ENCODE data around the gene SLC24A3.

DNA sequence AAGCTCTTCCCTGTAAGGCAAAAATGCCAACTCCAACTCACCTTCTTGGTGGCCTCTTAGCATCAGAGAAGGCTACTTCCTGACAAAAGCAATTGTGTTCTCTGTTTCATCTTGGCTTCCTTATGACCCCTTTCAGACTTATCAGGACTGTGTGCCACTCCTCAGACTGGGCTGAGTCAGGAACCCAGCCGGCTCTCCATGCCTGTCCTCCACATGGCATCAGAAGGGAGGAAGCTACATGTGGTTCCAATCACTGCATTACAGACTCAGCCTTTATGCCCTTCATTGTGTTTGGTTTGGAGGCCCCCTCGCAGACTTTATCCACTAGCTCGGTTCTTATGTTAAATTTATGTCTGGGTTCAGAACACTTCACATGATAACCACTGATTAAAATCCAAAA is 142.5 kb downstream of the SLC24A3 start:
- TF ChIP-seq ZNF677 (tag by site-specific recombination; IDR thresholded peaks at IDR 0.05), result no peak
- TF ChIP-seq, protein P1, sequence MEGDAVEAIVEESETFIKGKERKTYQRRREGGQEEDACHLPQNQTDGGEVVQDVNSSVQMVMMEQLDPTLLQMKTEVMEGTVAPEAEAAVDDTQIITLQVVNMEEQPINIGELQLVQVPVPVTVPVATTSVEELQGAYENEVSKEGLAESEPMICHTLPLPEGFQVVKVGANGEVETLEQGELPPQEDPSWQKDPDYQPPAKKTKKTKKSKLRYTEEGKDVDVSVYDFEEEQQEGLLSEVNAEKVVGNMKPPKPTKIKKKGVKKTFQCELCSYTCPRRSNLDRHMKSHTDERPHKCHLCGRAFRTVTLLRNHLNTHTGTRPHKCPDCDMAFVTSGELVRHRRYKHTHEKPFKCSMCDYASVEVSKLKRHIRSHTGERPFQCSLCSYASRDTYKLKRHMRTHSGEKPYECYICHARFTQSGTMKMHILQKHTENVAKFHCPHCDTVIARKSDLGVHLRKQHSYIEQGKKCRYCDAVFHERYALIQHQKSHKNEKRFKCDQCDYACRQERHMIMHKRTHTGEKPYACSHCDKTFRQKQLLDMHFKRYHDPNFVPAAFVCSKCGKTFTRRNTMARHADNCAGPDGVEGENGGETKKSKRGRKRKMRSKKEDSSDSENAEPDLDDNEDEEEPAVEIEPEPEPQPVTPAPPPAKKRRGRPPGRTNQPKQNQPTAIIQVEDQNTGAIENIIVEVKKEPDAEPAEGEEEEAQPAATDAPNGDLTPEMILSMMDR (tag by site-specific recombination; IDR thresholded peaks at IDR 0.05), result no peak
- TF ChIP-seq SP3 (tag by site-specific recombination; IDR thresholded peaks at IDR 0.05), result no peak
- TF ChIP-seq ZNF24 (tag by site-specific recombination; IDR thresholded peaks at IDR 0.05), result no peak
- no peak for TF ChIP-seq ZNF121 (tag by site-specific recombination; IDR thresholded peaks at IDR 0.05)
- TF ChIP-seq SALL2 (tag by site-specific recombination; IDR thresholded peaks at IDR 0.05; ENCODE audit: borderline replicate concordance), result no peak
- TF ChIP-seq GLI2 (tag by site-specific recombination; IDR thresholded peaks at IDR 0.05; ENCODE audit: borderline replicate concordance, low read depth), result no peak
- TF ChIP-seq, protein P2, sequence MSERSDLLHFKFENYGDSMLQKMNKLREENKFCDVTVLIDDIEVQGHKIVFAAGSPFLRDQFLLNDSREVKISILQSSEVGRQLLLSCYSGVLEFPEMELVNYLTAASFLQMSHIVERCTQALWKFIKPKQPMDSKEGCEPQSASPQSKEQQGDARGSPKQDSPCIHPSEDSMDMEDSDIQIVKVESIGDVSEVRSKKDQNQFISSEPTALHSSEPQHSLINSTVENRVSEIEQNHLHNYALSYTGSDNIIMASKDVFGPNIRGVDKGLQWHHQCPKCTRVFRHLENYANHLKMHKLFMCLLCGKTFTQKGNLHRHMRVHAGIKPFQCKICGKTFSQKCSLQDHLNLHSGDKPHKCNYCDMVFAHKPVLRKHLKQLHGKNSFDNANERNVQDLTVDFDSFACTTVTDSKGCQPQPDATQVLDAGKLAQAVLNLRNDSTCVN (tag by site-specific recombination; optimal IDR thresholded peaks at IDR 0.05), result no peak
- TF ChIP-seq, protein P3, sequence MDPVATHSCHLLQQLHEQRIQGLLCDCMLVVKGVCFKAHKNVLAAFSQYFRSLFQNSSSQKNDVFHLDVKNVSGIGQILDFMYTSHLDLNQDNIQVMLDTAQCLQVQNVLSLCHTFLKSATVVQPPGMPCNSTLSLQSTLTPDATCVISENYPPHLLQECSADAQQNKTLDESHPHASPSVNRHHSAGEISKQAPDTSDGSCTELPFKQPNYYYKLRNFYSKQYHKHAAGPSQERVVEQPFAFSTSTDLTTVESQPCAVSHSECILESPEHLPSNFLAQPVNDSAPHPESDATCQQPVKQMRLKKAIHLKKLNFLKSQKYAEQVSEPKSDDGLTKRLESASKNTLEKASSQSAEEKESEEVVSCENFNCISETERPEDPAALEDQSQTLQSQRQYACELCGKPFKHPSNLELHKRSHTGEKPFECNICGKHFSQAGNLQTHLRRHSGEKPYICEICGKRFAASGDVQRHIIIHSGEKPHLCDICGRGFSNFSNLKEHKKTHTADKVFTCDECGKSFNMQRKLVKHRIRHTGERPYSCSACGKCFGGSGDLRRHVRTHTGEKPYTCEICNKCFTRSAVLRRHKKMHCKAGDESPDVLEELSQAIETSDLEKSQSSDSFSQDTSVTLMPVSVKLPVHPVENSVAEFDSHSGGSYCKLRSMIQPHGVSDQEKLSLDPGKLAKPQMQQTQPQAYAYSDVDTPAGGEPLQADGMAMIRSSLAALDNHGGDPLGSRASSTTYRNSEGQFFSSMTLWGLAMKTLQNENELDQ (tag by site-specific recombination; IDR thresholded peaks at IDR 0.05; ENCODE audit: low read depth), result no peak
